Stimulated activated CD8-positive, alpha-beta memory T cell treated with anti-CD3 and anti-CD28 coated beads, Interleukin-12 subunit alpha, Interleukin-12 subunit beta, amount 100 ng/mL, for 1 hour (primary cell): ENCODE data around the gene MEPCE.

Experiments used
- DNase-seq: peaks from one replicate; pipeline ENCODE4 v3.0.0-alpha.2; 2020; ENCODE audit warnings: low read depth

Gene MEPCE

GRCh38 chr7:100464791-100465190 lies 35.2 kb downstream of the MEPCE start:
- DNase-seq, result no peak

GRCh38 chr7:100465299-100465698 lies 35.7 kb downstream of the MEPCE start:
- DNase-seq, result no peak

- DNase-seq, result no peak
These were observed 36.2 kb downstream of the MEPCE start for GRCh38 chr7:100465702-100466311.

- no peak for DNase-seq
These were observed 37.3 kb downstream of the MEPCE start for GRCh38 chr7:100466653-100467605.

GRCh38 chr7:100467638-100468373 lies 38.2 kb downstream of the MEPCE start:
- DNase-seq, result no peak

GRCh38 chr7:100469227-100470044 lies 39.8 kb downstream of the MEPCE start:
- DNase-seq, result peak; percentile 76

GRCh38 chr7:100471021-100471420 lies 41.4 kb downstream of the MEPCE start:
- DNase-seq, result no peak

GRCh38 chr7:100472121-100472851 lies 42.7 kb downstream of the MEPCE start:
- no peak for DNase-seq

- DNase-seq, result no peak
These were observed 43.3 kb downstream of the MEPCE start for GRCh38 chr7:100472854-100473499.

GRCh38 chr7:100475549-100475948 lies 45.9 kb downstream of the MEPCE start:
- no peak for DNase-seq

- no peak for DNase-seq
These were observed 46.6 kb downstream of the MEPCE start for GRCh38 chr7:100476101-100476780.

- no peak for DNase-seq
These were observed 47.6 kb downstream of the MEPCE start for GRCh38 chr7:100476903-100477870.

- no peak for DNase-seq
These were observed 48.2 kb downstream of the MEPCE start for GRCh38 chr7:100477871-100478267.

GRCh38 chr7:100478958-100479660 lies 49.5 kb downstream of the MEPCE start, which contains the start of gene TSC22D4:
TSC22D4 (minus strand) TSS chr7:100479214; CDS start chr7:100478038, 1,176 bp downstream.
- peak; percentile 81 for DNase-seq

GRCh38 chr7:100481466-100481865 lies 51.8 kb downstream of the MEPCE start:
- DNase-seq, result no peak

GRCh38 chr7:100482728-100483089 lies 53.1 kb downstream of the MEPCE start:
- no peak for DNase-seq

GRCh38 chr7:100483090-100483721 lies 53.6 kb downstream of the MEPCE start:
- peak; percentile 64 for DNase-seq
